ENCODE results near the gene HELQ.

DNA sequence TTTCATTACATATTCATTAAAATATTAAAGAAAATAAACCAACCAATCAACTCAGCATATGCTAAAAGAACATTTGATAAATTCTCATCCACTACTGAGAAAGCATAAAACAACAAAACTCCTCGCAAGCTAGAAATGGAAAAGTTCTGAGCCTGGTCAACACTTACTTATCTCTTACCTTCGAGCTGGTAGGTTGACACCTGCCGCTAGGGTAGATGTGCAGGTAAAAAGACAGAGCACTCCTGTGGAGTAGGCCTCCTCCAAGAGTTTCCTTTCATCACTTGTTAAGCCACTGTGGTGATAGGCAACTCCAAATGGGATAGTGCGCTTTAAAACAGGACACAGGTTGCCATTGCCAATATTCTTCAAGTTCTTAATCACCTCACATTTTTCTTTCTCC is 18.9 kb downstream of the HELQ start:
- TF ChIP-seq EZH2 (IDR thresholded peaks at IDR 0.05) = no peak
- TF ChIP-seq POLR2AphosphoS5 (IDR thresholded peaks at IDR 0.05; ENCODE audit: borderline replicate concordance, low read depth, low read length) = no peak

All from SK-N-MC (cell line).